Large intestine (tissue), 12 donors: Measurements from ENCODE around the gene PML. TPM values are rescaled to one million over a fixed set of nuclear protein-coding genes. Genes with fewer than 3 reads are reported as not detected.
A peak's percentile ranks its signal among the peaks of the same experiment; 100 is the strongest.

Experiments
- DNase-seq, 2 donors: peaks; one replicate each; pipeline versions ENCODE4 v3.0.0 to v3.0.0-alpha.2; 2013
- H3K27ac ChIP-seq: one replicate; pipeline ENCODE4 v1.5.1; 2013; ENCODE audit warnings: low read length
- H3K27me3 ChIP-seq: 2 replicates; pipeline ENCODE4 v1.6.1; 2013; ENCODE audit warnings: low read length; ENCODE audit not compliant: control insufficient read depth, insufficient read depth
- H3K36me3 ChIP-seq: 2 replicates; pipeline ENCODE4 v1.6.1; 2013; ENCODE audit warnings: low read length; ENCODE audit not compliant: control insufficient read depth, insufficient read depth
- H3K4me1 ChIP-seq: one replicate; pipeline ENCODE4 v1.6.1; 2013; ENCODE audit warnings: low read length; ENCODE audit not compliant: control insufficient read depth, insufficient read depth
- H3K4me3 ChIP-seq: one replicate; pipeline ENCODE4 v1.5.1; 2013; ENCODE audit warnings: low read length
- H3K9me3 ChIP-seq: one replicate; pipeline ENCODE4 v1.6.1; 2013; ENCODE audit warnings: mild to moderate bottlenecking, low read depth, low read length, moderate library complexity; ENCODE audit not compliant: control insufficient read depth
- WGBS: methylation state at CpG from one replicate; pipeline ENCODE4 v1.1.5; 2013; ENCODE audit warnings: low lambda C conversion rate; ENCODE audit not compliant: insufficient coverage; 5-methylcytosine and 5-hydroxymethylcytosine counted together
- long read RNA-seq, 11 donors: transcript quantifications; one replicate each; lab custom pipeline, GENCODE V29; 2026
- polyA plus RNA-seq: library from polyadenylated mRNA; unstranded; fragments of 120-200 nt; gene quantifications from one replicate; pipeline ENCODE4 v1.2.1, GENCODE V29; 2013

The PML gene
- 28.3 TPM for polyA plus RNA-seq
- long read RNA-seq, donor 1, full-length matches to known transcripts = 4 of 4 reads
- long read RNA-seq, donor 1, partial matches to known transcripts = 0 of 4 reads
- long read RNA-seq, donor 1, other reads (novel, unspliced or antisense) = 0 of 4 reads
- long read RNA-seq, donor 2, partial matches to known transcripts = 0 of 1 reads
- long read RNA-seq, donor 2, other reads (novel, unspliced or antisense) = 0 of 1 reads
- long read RNA-seq, donor 3 = 0 reads
- long read RNA-seq, donor 4 = 0 reads
- long read RNA-seq, donor 5, partial matches to known transcripts = 0 of 3 reads
- long read RNA-seq, donor 5, other reads (novel, unspliced or antisense) = 0 of 3 reads
- long read RNA-seq, donor 6, partial matches to known transcripts = 5 of 7 reads
- long read RNA-seq, donor 6, other reads (novel, unspliced or antisense) = 0 of 7 reads
- long read RNA-seq, donor 7, full-length matches to known transcripts = 3 of 8 reads
- long read RNA-seq, donor 7, partial matches to known transcripts = 5 of 8 reads
- long read RNA-seq, donor 7, other reads (novel, unspliced or antisense) = 0 of 8 reads
- long read RNA-seq, donor 8, full-length matches to known transcripts = 4 of 15 reads
- long read RNA-seq, donor 8, partial matches to known transcripts = 11 of 15 reads
- long read RNA-seq, donor 8, other reads (novel, unspliced or antisense) = 0 of 15 reads
- long read RNA-seq, donor 9, partial matches to known transcripts = 0 of 3 reads
- long read RNA-seq, donor 9, other reads (novel, unspliced or antisense) = 0 of 3 reads
- long read RNA-seq, donor 10, full-length matches to known transcripts = 2 of 2 reads
- long read RNA-seq, donor 10, partial matches to known transcripts = 0 of 2 reads
- long read RNA-seq, donor 10, other reads (novel, unspliced or antisense) = 0 of 2 reads
- long read RNA-seq, donor 11, full-length matches to known transcripts = 6 of 6 reads
- long read RNA-seq, donor 11, partial matches to known transcripts = 0 of 6 reads
- long read RNA-seq, donor 11, other reads (novel, unspliced or antisense) = 0 of 6 reads

GRCh38 chr15:73994413-73994883, at the start of gene PML:
Gene PML, plus strand, starts transcription at chr15:73994716. Its CDS starts 97 bp downstream, at chr15:73994813.
- no peaks in the 10 kb centered on the region for H3K27me3 ChIP-seq
- peak; percentile 95 to 97 for DNase-seq
- peak within 1 kb of the TSS; percentile 79 for H3K4me3 ChIP-seq
- peaks cover 25% of the 10 kb centered on the region for H3K4me1 ChIP-seq
- WGBS = no CpG with 5 or more reads among the region's 27 CpGs
- H3K36me3 ChIP-seq = peaks cover 12% of the 10 kb centered on the region
- H3K9me3 ChIP-seq = no peaks in the 10 kb centered on the region
- H3K27ac ChIP-seq = peak within 1 kb of the TSS; percentile 77

DNA sequence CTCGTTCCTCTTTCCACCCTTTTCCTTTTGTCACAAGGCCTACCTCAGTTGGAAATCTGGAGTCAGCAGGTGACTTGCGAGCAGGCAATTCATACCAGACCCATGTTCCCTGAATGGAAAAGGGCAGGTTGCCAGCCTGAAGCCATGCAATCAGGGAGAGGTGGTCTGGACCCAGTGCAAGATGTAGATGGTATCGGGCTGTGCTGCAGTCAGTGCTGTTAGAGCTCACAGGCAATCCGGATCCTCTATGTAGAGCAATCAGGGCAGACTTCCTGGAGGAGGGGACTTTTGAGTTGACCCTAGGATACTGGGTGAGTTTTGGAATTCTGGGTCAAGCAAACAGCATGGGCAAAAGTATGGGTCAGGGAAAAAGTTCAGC, 49.4 kb upstream of the PML start:
- no peaks in the 10 kb centered on the region for H3K27me3 ChIP-seq
- H3K36me3 ChIP-seq = no peaks in the 10 kb centered on the region
- no peak for DNase-seq
- no CpG with 5 or more reads among the region's 4 CpGs for WGBS
- H3K4me1 ChIP-seq = no peaks in the 10 kb centered on the region
- peaks cover 3% of the 10 kb centered on the region for H3K9me3 ChIP-seq
- H3K27ac ChIP-seq = no peak overlapping the region
- no peak overlapping the region for H3K4me3 ChIP-seq

GRCh38 chr15:73946046-73946721, 48.3 kb upstream of the PML start:
- Histone ChIP-seq H3K4me1 (peaks cover under 1% of the 10 kb centered on the region), H3K27ac (no peak overlapping the region), H3K36me3 (no peaks in the 10 kb centered on the region), H3K27me3 (no peaks in the 10 kb centered on the region), H3K4me3 (no peak overlapping the region), H3K9me3 (peaks cover 3% of the 10 kb centered on the region)
- DNase-seq = no peak
- no CpG with 5 or more reads among the region's 17 CpGs for WGBS

DNA sequence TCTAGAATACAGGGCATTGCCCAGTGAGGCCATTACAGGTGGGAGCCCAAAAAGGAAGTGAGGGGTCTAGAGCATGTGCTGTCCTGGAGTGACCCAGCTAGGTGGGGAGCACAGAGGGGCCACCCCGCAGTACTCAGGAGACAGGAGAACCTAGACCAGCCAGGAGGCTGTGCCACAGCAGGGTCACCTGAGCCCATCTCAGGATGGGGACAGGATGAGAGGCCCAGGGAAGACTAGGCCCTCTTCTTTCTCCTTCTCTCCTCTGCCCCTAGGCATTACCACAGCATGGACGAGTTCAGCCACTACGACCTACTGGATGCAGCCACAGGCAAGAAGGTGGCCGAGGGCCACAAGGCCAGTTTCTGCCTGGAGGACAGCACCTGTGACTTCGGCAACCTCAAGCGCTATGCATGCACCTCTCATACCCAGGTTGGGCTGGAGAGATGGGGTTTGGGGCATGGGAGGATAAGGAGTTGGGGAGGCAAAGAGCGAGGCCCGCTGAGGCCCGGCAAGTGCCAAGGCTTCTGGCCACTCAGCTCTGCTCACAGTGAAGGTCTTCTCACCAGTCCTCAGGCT, 47.6 kb upstream of the PML start:
- Histone ChIP-seq H3K9me3 (peaks cover 3% of the 10 kb centered on the region), H3K36me3 (no peaks in the 10 kb centered on the region), H3K27ac (no peak overlapping the region), H3K4me1 (peaks cover 7% of the 10 kb centered on the region), H3K27me3 (no peaks in the 10 kb centered on the region), H3K4me3 (no peak overlapping the region)
- WGBS = no CpG with 5 or more reads among the region's 9 CpGs
- no peak for DNase-seq

DNA sequence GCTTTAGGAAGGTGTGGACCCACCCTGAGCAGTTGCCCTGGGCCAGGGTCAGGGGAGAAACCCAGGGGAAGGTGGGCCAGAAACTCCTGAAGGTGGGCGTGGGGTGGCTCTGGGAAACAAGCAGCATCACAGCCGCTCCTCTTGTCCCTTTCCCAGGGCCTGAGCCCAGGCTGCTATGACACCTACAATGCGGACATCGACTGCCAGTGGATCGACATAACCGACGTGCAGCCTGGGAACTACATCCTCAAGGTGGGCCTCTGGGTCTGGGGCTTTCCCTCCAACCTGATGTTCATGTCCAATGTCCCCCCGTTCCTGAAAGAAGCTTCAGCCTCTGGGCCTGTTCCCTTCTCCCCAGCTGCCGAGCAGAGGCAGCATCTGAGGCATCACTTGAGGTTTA, 46.9 kb upstream of the PML start:
- Histone ChIP-seq H3K9me3 (peaks cover 3% of the 10 kb centered on the region), H3K4me3 (no peak overlapping the region), H3K4me1 (peaks cover 12% of the 10 kb centered on the region), H3K27me3 (no peaks in the 10 kb centered on the region), H3K36me3 (no peaks in the 10 kb centered on the region), H3K27ac (no peak overlapping the region)
- no CpG with 5 or more reads among the region's 9 CpGs for WGBS
- no peak for DNase-seq

DNA sequence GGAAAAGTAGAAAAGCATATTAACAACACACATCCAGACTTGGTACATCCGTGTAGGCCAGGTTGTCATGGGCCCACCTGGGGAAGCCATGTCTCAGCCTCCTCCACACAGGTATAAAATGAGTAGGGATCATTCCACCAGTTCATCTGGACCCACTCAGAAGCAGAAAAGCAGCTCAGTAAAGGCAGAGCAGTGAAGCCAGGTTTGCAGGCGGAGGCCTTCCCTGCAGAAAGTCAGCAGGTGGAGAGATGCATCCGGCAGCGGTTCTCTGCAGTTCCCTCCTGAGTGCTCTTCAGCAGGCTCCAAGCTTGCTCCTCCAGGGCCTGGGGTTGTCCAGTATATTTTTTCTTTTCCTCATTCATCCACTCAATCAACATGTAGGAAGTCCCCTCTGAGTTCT, 46.1 kb upstream of the PML start:
- DNase-seq = no peak
- Histone ChIP-seq H3K4me3 (no peak overlapping the region), H3K36me3 (no peaks in the 10 kb centered on the region), H3K27me3 (no peaks in the 10 kb centered on the region), H3K27ac (no peak overlapping the region), H3K4me1 (peaks cover 12% of the 10 kb centered on the region), H3K9me3 (peaks cover under 1% of the 10 kb centered on the region)
- no CpG with 5 or more reads among the region's 4 CpGs for WGBS

- Histone ChIP-seq H3K9me3 (no peaks in the 10 kb centered on the region), H3K27ac (no peak overlapping the region), H3K4me1 (peaks cover 12% of the 10 kb centered on the region), H3K27me3 (no peaks in the 10 kb centered on the region), H3K36me3 (no peaks in the 10 kb centered on the region), H3K4me3 (no peak overlapping the region)
- no peak for DNase-seq
- WGBS = no CpG with 5 or more reads among the region's 4 CpGs
These were observed 45.5 kb upstream of the PML start for GRCh38 chr15:73948982-73949381.

- 93% methylated on average over 3 of the region's 10 CpGs for WGBS
- Histone ChIP-seq H3K27ac (no peak overlapping the region), H3K4me3 (no peak overlapping the region), H3K36me3 (no peaks in the 10 kb centered on the region), H3K9me3 (no peaks in the 10 kb centered on the region), H3K4me1 (peaks cover 12% of the 10 kb centered on the region), H3K27me3 (no peaks in the 10 kb centered on the region)
- no peak for DNase-seq
These were observed 45.0 kb upstream of the PML start for GRCh38 chr15:73949496-73949895.

DNA sequence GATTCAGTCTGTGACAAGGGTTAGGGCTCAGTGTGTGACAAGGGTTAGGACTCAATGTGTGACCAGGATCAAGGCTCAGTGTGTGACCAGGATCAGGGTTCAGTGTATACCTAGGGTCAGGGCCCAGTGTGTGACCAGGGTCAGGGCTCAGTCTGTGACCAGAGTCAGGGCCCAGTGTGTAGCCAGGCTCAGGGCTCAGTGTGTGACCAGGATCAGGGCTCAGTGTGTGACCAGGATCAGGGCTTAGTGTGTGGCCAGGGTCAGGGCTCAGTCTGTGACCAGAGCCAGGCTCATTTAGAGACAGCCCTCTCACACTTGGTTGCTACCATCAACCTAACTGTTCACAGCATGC, 44.1 kb upstream of the PML start:
- Histone ChIP-seq H3K36me3 (no peaks in the 10 kb centered on the region), H3K4me1 (peaks cover 12% of the 10 kb centered on the region), H3K4me3 (no peak overlapping the region), H3K9me3 (no peaks in the 10 kb centered on the region), H3K27me3 (no peaks in the 10 kb centered on the region), H3K27ac (no peak overlapping the region)
- no peak for DNase-seq
